GM23248 (cell line): ENCODE data around the gene TBC1D1.

ENCODE experiments used
- EZH2 ChIP-seq: fragments of 200-600 bp; sonication (generic); IDR thresholded peaks from 2 replicates; pipeline ENCODE4 v1.6.1; 2018; ENCODE audit warnings: antibody characterized with exemption, mild to moderate bottlenecking; ENCODE audit not compliant: insufficient read depth, poor library complexity, severe bottlenecking
- EZH2phosphoT487 ChIP-seq: fragments of 200-600 bp; sonication (generic); IDR thresholded peaks from 2 replicates; pipeline ENCODE4 v1.6.1; 2018; ENCODE audit warnings: antibody characterized with exemption, moderate library complexity, mild to moderate bottlenecking, low read depth; ENCODE audit not compliant: insufficient read depth

DNA sequence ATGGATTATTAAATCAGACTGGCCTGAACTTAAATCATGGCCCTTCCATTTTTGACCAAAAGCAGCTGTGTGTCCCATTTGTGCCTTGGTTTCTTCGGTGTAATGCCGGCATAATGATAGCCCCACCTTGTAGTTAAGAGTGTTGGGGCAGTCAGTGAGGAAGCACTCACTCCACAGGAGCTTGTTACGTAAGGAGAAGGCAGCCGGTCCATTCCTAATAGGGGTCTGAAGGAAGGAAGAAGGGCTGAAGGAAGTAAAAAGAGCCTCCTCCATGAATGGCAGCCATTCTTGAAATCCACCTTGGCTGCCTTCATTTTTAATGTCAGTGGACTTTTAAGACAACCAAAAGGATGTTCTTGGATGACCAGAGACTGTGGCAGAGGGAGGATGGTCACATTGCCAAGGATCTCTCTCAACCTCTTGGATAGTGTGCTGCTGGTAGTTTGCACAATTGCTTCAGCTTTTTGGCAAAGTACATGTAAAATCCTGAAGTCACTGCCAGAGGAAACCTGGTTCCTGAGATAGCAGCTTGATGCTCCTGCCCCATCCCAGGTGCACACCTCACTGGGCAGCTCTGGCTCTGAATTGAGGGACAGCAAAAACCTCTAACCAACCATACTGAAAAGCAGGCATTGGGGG lies 182.8 kb downstream of the TBC1D1 start:
- no peak for TF ChIP-seq EZH2
- TF ChIP-seq EZH2phosphoT487 = no peak
